GM19043 (cell line): ENCODE data around the gene ERC1.
"Not testable (repeated sequence)": the region's sequence is repeated elsewhere in the genome, so short reads cannot be mapped to it uniquely, and the experiment has no call there.

Experiments
- ATAC-seq: cut with Tn5 transposase; IDR thresholded peaks from one replicate; pipeline ENCODE4 v1.9.1; 2021; ENCODE audit warnings: low read depth; ENCODE audit not compliant: unreplicated experiment

Gene ERC1

DNA sequence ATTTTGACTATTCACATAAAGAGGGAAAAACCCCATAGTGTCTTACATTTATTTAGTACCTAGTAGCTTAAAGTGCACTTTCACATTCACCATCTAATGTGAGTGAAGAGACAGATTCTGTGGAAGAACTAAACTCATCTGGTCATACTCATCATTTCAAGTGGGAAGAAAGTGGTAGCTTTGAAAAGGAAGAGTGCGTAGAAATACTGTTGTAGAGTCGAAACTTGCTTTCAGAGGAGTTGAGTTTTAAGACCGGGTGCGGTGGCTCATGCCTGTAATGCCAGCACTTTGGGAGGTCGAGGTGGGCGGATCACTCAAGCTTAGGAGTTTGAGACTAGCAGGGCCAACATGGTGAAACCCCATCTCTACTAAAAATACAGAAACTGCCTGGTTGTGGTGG lies 222.2 kb downstream of the ERC1 start:
- no peak for ATAC-seq

DNA sequence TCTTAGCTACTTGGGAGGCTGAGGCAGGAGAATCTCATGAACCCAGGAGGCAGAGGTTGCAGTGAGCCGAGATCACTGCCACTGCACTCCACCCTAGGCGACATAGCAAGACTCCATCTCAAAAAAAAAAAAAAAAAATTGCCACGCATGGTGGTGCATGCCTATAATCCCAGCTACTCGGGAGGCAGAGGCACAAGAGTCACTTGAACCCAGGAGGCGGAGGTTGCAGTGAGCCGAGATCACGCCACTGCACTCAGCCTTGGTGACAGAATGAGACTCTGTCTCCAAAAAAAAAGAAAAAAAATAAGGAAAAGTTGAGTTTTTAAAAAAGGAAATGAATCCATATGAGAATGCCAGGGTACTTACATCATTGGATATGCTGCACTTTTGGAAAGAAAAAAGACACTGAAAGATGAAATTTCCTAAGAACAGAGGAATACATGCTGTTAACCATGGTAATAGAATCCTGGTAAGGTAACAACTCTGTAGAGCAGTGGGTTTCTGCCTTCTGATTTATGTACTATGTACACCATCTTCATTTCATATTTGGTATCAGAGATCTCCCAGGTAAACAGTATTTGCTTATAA lies 222.7 kb downstream of the ERC1 start:
- ATAC-seq, result no peak

DNA sequence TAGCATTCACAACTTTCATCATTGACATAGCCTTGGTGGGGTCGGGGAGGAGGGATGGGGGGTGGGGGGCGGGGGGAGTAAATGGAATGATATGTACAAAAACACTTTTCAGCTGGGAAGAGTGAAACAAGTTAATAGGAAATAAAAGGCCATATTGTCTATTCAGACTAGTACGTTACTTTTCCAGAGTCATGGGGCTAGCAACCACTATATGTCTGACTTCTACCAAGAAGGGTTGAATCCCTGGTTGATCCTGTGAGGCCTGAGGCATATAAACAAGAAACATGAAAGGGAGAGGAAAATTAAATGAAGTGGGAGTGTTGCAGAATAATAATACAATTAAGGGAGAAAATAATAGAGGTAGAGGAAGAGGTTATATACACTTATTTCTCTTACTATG lies 225.5 kb downstream of the ERC1 start:
- ATAC-seq, result no peak

DNA sequence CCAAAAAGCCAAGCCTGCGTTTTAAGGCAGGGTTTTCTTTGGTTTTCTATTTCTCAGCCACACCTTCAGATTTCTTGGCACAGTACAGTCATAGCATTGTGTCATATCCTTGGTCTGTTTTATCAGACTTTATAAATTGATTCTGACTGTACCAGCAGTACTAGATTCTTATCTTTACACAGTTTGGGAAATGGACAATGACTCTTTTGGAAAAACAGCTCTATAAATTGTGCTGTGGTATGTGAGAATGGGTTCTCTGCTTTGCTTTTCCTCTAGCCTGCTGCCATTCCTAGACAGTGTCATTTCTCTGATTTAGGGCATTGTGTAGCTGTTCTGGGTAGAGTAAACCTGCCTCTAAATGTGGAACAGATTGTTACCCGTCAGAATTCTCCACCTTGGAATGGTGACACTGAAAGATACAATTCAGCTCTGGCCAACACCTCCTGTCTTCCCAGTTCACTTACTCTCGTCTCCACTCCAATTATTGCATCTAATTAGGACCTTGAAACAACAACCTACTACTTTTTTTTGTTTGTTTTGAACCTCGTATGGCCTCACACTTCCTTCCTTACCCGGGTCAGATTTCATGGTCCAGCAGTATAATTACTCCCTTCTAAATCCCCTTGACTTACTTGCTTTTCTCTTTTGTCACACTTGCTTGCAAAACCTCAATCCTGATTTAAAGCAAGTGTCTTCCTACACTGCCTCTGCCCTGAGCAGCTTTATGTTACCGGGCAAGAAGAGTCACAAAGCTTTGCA lies 226.3 kb downstream of the ERC1 start:
- ATAC-seq, result no peak

DNA sequence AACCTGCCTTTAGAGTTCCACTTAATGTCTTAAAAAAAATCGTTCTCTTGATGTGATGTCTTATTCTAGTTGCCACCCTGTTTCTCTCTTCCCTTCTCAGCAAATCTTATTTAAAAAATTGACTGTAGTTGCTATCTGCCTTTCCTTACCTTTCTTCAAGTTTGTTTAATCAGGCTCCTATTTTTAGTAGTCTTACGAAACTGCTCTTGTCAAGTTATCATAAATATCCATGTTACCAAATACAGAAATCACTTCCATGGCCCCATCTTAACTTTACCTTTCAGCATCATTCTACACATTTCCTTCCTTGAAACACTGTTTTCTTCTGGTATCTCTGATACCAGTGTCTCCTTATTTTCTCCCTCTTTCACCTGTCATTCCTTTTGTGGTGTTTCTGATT lies 227.3 kb downstream of the ERC1 start:
- ATAC-seq, result no peak

DNA sequence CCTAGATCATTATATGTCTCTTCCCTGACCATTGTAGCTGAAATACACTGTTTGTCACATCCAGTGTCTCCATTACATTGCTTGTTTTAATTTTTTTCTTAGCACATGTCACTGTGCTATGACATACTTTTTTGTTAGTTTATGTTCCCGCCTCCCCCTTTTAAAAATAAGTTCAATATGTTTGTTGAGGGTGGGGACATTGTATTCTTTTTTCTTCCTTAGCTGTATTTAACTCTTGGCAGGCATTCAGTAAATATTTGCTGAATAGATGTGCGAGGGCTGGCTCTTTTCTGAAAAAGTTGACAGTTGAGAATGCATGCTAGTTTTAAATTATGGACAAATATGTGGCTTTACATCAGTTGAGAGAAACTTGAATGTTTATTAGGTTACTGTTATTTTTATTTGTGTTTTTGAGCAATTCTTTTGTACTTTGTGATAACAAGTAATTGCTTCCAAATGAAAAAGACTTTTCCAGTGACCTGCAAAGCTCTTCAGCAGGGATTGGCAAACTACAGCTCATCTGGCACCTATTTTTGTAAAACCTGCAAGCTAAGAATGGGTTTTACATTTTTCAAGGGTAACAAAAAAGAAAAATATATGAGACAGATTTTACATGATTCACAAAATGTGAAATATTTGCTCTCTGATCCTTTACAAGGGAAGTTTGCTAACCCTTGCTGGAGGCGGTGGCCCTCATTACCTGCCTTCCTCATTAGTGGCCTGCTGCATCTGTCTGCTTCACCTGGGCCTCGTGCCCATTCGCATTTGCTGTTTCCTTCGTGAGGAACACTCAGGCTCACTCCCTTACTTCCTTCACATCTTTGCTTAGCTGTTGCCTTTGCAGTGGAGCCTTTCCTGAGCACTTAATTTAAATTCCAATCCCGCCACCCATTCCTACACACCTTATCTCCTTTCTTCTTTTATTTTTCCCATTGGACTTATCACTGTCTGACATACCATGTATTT lies 229.4 kb downstream of the ERC1 start:
- ATAC-seq, result no peak

DNA sequence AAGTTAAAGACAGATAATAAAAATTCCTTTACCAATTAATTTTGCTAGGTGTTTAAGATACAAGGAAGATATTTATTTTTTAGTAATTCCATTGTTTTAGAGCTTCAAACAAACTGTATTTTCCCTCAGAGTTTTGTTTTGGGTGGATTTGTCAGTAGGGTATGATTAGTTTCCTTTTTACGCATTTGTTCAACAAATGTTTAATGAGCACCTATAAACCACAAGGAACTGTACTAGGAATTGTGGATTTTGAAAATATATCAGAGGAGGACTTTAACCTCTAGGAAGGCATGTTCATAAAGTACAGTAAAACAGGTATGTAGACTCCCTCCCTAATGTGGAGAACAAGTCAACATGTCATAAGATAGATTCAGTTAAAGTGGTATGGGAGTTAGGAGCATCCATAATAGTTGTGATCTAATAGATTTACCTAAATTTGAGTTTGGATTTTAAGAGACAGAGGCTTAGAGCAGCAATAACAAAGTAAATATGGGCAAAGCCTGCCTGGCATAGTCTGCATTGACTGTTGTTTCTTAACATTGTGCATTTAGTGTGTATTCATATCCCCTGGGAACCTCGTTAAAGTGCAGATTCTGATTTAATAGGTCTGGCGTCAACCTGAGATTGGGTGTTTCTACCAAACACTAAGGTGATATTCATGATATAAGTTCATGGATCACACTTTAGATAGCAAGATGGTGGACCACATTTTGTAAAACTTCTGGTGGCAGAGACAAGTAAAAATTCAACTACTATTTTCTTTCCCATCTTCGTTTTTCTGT lies 232.0 kb downstream of the ERC1 start:
- ATAC-seq, result no peak

DNA sequence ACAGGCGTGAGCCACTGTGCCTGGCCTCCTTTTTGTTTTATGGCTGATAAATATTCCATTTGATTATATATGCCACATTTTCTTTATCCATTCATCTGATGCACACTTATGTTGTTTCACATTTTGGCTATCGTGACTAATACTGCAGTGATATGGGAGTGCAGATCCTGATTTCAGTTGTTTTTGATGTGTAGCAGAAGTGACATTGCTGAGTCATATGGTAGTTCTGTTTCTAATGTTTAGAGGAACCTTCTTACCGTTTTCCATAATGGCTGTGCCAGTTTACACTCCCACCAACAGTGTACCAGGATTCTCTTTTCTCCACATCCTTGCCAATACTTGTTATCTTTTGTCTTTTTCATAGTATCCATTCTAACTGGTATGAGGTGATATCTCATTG lies 235.9 kb downstream of the ERC1 start:
- ATAC-seq, result no peak

DNA sequence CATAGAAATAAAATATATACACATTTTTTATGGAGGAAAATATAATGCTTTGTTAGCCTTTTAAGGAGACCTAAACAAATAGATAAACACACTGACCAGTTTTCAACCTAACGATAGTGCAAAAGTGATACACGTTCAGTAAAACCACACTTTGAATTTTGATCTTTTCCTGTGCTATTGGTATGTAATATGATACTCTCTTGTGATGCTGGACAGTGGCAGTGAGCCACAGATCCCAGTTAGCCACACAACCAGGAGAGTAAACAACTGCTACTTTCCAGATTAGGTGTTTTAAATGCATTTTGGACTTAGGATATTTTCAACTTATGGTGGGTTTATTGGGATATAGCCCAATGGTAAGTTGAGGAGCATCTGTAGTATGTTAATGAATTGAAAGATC lies 243.1 kb downstream of the ERC1 start:
- ATAC-seq, result no peak

DNA sequence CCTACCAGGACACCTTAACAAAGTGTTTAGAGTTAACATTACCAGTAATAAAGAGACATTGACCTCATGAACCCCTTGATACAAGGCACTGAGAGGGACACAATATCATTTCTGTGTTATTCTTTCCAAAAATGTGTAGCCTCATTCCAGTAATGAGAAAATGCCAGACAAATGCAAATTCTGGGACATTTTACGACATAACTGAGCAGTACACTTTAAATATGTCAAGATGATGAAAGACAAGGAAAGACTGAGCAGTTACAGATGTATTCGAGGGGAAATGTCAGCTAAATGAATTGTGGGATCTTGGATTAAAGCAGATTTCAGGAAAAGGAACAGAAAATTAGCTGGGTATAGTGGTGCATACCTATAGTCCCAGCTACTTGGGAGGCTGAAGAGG lies 255.6 kb downstream of the ERC1 start:
- no peak for ATAC-seq

DNA sequence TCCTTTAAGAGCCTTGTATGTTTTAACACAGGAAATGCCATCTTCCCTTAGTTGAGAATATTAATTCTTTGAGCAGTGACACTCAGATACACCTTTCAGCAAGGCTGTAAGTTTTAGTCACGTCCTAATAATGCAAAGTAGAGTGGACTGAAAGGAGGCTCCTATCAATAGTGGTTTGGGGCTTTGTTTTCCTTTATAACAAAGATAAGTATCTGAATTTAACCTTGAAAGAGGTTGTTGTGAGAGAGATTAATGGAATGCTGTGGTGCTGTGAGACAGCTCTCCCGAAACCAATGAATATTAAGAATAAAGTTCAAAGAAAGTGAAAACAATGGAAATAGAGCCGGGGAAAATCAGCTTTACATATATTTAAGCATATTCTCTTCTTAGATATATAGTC lies 259.6 kb downstream of the ERC1 start:
- no peak for ATAC-seq

DNA sequence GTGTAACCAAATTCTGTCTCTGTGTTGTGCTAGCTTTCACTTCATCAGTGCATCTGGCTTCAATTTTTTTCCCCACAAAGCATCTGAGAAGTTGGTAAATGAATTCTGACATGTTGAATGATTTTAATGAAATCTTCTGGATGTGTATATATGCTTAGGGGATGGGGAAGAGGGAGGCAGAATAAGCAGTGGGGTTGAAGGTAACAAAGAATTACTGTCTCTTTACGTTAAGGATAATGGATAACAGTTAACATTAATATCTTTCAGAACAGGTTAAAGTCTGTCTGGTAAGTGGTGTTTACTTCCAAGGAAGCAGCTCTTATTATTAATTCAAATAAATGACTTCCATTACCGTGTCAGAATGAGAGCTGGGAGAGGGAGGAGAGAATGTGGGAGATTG lies 261.7 kb downstream of the ERC1 start:
- no peak for ATAC-seq

DNA sequence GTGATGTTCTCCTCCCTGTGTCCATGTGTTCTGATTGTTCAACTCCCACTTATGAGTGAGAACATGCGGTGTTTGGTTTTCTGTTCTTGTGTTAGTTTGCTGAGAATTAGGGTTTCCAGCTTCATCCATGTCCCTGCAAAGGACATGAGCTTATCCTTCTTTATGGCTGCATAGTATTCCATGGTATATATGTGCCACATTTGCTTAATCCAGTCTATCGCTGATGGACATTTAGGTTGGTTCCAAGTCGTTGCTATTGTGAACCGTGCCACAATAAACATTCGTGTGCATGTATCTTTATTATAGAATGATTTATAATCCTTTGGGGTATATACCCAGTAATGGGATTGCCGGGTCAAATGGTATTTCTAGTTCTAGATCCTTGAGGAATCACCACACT lies 264.1 kb downstream of the ERC1 start:
- ATAC-seq, result not testable (repeated sequence)

DNA sequence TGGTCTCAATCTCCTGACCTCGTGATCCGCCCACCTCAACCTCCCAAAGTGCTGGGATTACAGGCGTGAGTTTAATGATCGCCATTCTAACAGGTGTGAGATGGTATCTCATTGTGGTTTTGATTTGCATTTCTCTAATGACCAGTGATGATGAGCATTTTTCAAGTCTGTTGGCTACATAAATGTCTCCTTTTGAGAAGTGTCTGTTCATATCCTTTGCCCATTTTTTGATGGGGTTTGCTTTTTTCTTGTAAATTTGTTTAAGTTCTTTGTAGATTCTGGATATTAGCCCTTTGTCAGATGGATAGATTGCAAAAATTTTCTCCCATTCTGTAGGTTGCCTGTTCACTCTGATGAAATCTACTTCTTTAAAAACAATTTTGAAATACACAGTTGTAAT lies 264.8 kb downstream of the ERC1 start:
- not testable (repeated sequence) for ATAC-seq

DNA sequence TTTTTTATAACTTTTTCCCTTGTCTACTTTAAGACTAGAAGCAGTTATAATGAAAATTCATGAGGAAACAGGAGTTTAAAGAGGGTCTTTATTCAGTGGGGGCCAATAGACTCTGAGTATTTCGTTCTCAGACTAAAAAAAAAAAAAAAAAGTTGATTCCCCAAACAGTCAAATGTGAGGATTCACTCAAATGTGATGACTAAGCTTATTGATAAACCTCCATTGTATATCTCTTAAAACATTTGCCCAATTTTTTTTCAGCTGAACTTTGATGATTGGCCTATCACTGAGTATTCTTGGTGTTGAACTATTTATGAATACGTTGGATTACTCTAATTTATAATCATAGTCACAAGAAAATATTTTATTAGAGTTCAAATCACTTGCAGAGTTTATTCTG lies 265.3 kb downstream of the ERC1 start:
- no peak for ATAC-seq

DNA sequence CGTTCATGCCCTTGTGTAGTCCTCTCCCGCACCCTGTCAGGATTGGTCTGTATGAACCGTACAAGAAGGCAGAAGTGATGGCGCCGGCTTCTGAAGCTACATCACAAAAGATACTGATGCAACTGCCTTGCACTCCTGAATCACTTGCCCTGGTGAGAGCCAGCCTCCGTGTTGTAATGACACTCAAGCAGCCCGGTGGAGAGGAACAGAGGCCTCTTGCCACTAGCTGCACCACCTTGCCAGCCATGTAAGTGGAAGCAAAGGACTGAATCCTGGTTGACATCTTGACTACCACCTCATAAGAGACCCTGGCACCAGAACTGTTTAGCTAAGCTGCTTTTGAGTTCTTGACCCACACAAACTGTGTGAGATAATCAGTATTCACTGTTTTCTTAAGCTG lies 266.0 kb downstream of the ERC1 start:
- no peak for ATAC-seq

DNA sequence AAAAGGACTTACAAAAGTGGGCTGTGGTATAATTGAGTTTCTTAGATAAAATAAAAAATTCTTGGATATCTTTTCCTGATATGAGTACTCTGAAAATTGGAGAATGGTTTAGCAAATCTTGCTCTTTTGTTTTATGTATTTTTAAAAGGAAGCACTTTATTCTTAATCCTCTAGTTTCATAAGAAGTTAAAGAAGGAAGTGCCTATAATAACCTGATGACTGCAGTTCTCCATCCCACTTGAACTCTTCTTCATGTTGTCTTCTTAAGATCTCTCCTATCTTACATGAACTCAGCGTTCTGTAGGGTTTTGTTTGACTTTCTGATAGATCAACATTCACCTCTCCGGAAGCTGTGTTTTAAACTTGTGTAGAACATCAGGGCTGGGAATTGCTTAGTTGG lies 271.0 kb downstream of the ERC1 start:
- no peak for ATAC-seq

DNA sequence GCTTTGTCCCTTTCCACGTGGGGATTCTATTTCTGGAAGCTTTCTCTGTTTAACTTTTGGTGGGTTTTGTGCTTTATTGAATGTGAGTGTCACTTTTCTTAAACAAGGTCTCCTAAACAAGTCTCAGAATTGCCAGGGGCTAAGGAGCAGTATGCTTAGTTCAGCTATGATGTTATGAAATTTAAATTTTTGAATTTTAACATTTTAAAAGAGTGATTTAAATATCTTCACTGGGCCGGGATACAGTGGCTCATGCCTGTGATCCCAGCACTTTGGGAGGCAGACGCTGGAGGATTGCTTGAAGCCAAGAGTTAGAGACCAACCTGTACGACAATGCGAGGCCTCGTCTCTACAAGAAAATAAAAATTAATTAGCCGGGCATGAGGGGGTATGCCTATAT lies 276.2 kb downstream of the ERC1 start:
- no peak for ATAC-seq

DNA sequence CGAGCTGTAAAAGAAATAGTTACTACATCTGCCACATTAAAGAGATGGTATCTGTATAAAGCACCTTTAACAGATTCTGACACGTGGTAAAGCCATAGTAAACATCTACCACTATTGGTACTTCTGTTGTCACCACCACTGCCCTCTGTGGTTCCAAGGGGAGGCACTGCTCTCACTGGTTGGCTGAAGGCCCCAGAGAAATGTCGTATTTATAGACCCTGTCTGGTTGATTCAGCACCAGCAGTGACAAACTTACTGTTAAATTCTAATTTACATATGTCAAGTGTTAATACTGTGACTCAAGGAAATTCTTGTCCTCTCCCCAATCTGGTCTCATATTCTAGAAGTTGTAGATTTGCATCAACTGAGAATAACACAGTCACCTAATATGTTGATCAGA lies 281.1 kb downstream of the ERC1 start:
- ATAC-seq, result no peak

DNA sequence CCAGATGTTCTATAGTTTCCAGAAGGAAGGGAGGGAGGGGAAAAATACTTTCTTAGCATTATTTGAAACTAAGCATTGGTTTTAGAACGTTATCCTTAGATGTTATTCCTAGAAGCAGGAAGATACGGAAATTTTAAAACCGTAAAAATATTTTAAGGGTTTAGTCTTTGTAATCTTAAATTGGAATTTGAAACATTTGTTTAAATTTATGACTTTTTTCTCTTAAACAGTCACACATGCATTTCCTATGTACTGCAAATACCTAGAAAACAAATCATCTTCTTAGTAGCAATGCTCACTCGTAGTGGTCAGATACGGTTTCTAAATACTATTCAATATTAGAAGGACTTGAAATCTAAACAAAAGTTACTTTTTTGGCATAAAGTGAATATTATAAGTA lies 282.0 kb downstream of the ERC1 start:
- ATAC-seq, result no peak

DNA sequence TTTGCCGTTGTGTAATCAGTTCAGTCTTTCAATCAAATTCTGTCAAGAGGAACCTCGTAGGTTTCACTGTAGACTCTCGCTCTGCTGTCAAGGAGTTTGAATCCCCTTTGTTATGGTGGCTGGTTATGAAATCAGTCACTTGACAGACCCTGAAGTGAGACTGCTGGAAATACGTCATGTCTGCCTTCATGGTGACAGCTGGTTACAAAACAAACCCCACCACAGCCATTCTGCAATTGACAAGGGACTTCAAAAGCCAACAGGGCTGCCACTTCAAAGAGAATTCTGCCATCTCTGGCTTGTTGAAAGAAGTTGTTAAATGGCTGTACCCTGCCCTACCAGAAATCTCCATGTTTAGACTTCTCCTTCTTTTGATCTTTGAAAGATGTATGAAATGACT lies 286.9 kb downstream of the ERC1 start:
- no peak for ATAC-seq
